Ascending aorta (tissue), 2 donors: Measurements from ENCODE around the gene MCM7. TPM values are rescaled to one million over a fixed set of nuclear protein-coding genes. Genes with fewer than 3 reads are reported as not detected.
"Not testable (repeated sequence)": the region's sequence is repeated elsewhere in the genome, so short reads cannot be mapped to it uniquely, and the experiment has no call there.

ENCODE experiments used
- DNase-seq, 2 donors: peaks; one replicate each; pipeline ENCODE4 v3.0.0-alpha.2; 2019; ENCODE audit warnings: low spot score in 2 of 2
- H3K27ac ChIP-seq, 2 donors: fragments of 200-600 bp; sonication (generic); one replicate each; pipeline ENCODE4 v1.5.1; 2016 to 2017; ENCODE audit warnings: mild to moderate bottlenecking in 1 of 2
- H3K27me3 ChIP-seq: fragments of 200-600 bp; sonication (generic); one replicate; pipeline ENCODE4 v1.5.1; 2017
- H3K36me3 ChIP-seq, 2 donors: fragments of 200-600 bp; sonication (generic); one replicate each; pipeline ENCODE4 v1.5.1; 2016
- H3K4me1 ChIP-seq, 2 donors: fragments of 200-600 bp; sonication (generic); one replicate each; pipeline ENCODE4 v1.5.1; 2016 to 2017; ENCODE audit warnings: mild to moderate bottlenecking in 1 of 2
- H3K4me3 ChIP-seq, 2 donors: fragments of 200-600 bp; sonication (generic); one replicate each; pipeline ENCODE4 v1.5.1; 2016 to 2017; ENCODE audit warnings: mild to moderate bottlenecking in 1 of 2
- H3K9me3 ChIP-seq, 2 donors: fragments of 200-600 bp; sonication (generic); one replicate each; pipeline ENCODE4 v1.5.1; 2016
- intact Hi-C: fragments of 100-400 bp; cut with DNase I; formaldehyde crosslinking; loops from one replicate; pipeline ENCODE4 v1.15.1; 2023
- total RNA-seq: library from RNA; depleted of rRNA; stranded (reverse); fragments of >200 nt; gene quantifications from one replicate; pipeline ENCODE4 v1.1.0, GENCODE V29; 2016
- TF ChIP-seq, protein P1 (sequence below), 3 experiments: fragments of 200-600 bp in 2 of 3; fragments of 450-650 bp in 1 of 3; sonication (generic) in 2 of 3; IDR thresholded peaks; one replicate each; pipeline ENCODE4 v1.5.1; 2016 to 2019; ENCODE audit warnings: antibody characterized with exemption in 3 of 3, mild to moderate bottlenecking in 1 of 3, moderate library complexity in 1 of 3

MCM7 gene
- total RNA-seq, 1 donor from 2014 or later, result 52.2 TPM

DNA sequence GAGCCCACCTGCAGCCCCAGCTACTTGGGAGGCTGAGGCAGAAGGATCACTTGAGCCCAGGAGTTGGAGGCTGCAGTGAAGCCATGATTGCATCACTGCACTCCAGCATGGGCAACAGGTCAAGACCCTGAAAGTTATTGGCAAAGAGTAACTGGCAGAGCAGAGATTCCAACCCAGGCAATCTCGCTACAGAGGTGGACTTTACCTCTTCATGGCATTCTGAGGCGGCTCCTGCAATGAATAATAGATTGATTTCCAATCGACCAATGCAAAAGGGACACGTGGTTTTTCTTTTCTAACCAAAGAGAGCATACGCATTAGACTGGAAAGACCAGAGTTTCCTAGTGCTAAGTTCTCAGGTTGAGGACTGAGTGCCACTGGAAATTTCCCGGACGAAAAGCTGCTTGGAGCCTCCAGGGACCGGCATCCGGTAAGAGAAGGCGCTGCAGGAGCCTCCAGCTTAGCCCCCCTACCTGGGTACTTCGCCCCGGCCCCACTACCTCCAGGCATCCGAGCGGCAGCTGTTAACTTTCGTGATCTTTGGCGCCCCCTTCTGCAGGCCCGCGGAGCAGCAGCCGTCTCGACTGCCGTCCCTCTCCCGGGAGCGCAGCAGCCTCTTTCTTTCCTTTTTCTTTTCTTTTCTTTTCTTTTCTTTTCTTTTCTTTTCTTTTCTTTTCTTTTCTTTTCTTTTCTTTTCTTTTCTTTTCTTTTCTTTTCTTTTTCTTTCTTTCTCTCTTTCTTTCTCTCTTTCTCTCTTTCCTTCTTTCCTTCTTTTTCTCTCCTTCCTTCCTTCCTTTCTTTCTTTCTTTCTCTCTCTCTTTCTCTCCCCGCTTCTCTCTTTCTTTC is 29.6 kb upstream of the MCM7 start:
- Histone ChIP-seq H3K9me3 (no peaks in the 10 kb centered on the region), H3K36me3 (no peaks in the 10 kb centered on the region), H3K4me1 (peaks cover 0 to 13% of the 10 kb centered on the region in 2 donors), H3K27ac (no peak overlapping the region), H3K27me3 (no peaks in the 10 kb centered on the region), H3K4me3 (peak overlapping the region in 1 of 2 donors; percentile 55)
- intact Hi-C loops, result loop anchor here (5.0 kb wide), 2 partner anchors 86 to 139 kb away; partner anchors contain the start of gene PVRIG
- DNase-seq, result peak in 1 of 2 donors; percentile 84
- TF ChIP-seq, protein P1, sequence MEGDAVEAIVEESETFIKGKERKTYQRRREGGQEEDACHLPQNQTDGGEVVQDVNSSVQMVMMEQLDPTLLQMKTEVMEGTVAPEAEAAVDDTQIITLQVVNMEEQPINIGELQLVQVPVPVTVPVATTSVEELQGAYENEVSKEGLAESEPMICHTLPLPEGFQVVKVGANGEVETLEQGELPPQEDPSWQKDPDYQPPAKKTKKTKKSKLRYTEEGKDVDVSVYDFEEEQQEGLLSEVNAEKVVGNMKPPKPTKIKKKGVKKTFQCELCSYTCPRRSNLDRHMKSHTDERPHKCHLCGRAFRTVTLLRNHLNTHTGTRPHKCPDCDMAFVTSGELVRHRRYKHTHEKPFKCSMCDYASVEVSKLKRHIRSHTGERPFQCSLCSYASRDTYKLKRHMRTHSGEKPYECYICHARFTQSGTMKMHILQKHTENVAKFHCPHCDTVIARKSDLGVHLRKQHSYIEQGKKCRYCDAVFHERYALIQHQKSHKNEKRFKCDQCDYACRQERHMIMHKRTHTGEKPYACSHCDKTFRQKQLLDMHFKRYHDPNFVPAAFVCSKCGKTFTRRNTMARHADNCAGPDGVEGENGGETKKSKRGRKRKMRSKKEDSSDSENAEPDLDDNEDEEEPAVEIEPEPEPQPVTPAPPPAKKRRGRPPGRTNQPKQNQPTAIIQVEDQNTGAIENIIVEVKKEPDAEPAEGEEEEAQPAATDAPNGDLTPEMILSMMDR (IDR thresholded peaks at IDR 0.05), result peak; percentile 75 to 89 (median 83)

DNA sequence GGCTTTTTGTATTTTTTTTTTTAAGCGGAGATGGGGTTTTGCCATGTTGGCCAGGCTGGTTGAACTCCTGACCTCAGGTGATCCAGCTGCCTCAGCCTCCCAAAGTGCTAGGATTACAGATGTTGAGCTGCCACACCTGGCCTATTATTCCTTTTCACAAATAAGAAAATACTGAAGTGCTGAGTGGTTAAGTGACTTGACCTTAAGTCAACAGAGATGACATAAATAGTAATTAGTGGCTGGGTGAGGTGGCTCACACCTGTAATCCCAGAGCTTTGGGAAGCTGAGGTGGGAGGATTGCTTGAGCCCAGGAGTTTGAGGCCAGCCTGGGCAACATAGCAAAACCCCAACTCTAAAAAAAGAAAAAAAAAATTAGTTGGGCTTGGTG is 29.0 kb upstream of the MCM7 start:
- H3K27me3 ChIP-seq, DNase-seq, H3K36me3 ChIP-seq, H3K4me3 ChIP-seq, H3K27ac ChIP-seq, H3K9me3 ChIP-seq: not testable (repeated sequence)
- intact Hi-C loops, result loop anchor here (5.0 kb wide), 2 partner anchors 87 to 138 kb away; partner anchors contain the start of gene PVRIG
- H3K4me1 ChIP-seq, result peaks cover 0 to 14% of the 10 kb centered on the region in 2 donors

DNA sequence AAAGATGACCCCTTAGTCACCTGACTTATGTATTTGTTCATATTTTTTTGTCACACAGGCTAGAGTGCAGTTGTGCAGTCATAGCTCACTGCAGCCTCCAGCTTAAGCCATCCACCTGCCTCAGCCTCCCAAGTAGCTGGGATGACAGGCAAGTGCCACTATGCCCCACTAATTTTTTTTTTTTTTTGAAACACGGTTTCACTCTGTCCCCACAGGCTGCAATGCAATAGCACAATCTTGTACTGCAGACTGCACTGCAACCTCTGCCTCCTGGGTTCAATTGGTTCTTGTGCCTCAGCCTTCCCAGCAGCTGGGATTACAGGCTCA is 27.4 kb upstream of the MCM7 start:
- no peak for DNase-seq
- peak overlapping the region in 1 of 2 donors; percentile 98 for H3K27ac ChIP-seq
- peak overlapping the region in 1 of 2 donors; percentile 99 for H3K4me3 ChIP-seq
- TF ChIP-seq, protein P1 (IDR thresholded peaks at IDR 0.05), result no peak
- peaks cover 0 to 14% of the 10 kb centered on the region in 2 donors for H3K4me1 ChIP-seq
- H3K27me3 ChIP-seq, result no peaks in the 10 kb centered on the region
- H3K36me3 ChIP-seq, result no peaks in the 10 kb centered on the region
- H3K9me3 ChIP-seq, result no peaks in the 10 kb centered on the region
- intact Hi-C loops, result loop anchor here (10.0 kb wide), 1 partner anchor 296 kb away; the partner anchor contains the start of genes MEPCE and ZCWPW1

DNA sequence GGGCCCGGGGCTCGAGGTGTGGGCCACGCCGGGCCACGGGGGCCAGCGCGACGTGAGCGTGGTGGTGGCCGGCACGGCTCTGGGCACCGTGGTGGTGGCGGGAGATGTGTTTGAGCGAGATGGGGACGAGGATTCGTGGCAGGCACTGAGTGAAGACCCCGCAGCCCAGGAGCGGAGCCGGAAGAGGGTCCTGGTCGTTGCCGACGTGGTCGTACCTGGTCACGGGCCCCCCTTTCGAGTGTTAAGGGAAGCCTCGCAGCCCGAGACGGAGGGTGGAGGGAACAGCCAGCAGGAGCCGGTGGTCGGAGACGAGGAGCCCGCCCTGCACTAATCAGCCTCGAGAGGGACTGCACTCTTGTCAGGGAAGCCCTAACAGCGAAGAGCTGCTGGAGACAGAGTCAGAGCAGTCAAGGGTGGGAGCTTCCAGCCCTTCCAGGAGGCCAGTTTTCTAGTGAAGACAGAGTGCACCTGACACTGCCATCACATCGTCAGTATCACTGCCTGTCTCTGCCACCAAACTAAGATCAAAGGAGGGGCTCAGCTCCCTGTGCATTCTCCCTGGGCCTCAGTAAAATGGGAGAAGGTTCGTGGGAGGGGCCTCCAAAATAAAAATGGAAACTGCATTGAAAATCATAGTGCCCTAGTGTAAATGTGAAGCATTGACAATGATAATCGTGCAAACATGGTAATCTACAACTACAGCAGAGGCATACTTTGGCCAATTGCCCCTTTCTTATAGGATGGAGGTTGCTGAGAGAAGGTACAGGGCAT is 26.9 kb upstream of the MCM7 start:
- H3K4me1 ChIP-seq, result peaks cover 0 to 14% of the 10 kb centered on the region in 2 donors
- H3K9me3 ChIP-seq, result no peaks in the 10 kb centered on the region
- TF ChIP-seq, protein P1 (IDR thresholded peaks at IDR 0.05), result peak in 1 of 3 experiments; percentile 5
- no peak for DNase-seq
- no peaks in the 10 kb centered on the region for H3K27me3 ChIP-seq
- intact Hi-C loops, result loop anchor here (1.0 to 10.0 kb wide), 3 partner anchors 21 to 297 kb away; partner anchors contain the start of genes AP4M1, LAMTOR4, MCM7 and MEPCE
- no peaks in the 10 kb centered on the region for H3K36me3 ChIP-seq
- peak overlapping the region; percentile 87 to 98 for H3K27ac ChIP-seq
- H3K4me3 ChIP-seq, result peak overlapping the region; percentile 79 to 99

DNA sequence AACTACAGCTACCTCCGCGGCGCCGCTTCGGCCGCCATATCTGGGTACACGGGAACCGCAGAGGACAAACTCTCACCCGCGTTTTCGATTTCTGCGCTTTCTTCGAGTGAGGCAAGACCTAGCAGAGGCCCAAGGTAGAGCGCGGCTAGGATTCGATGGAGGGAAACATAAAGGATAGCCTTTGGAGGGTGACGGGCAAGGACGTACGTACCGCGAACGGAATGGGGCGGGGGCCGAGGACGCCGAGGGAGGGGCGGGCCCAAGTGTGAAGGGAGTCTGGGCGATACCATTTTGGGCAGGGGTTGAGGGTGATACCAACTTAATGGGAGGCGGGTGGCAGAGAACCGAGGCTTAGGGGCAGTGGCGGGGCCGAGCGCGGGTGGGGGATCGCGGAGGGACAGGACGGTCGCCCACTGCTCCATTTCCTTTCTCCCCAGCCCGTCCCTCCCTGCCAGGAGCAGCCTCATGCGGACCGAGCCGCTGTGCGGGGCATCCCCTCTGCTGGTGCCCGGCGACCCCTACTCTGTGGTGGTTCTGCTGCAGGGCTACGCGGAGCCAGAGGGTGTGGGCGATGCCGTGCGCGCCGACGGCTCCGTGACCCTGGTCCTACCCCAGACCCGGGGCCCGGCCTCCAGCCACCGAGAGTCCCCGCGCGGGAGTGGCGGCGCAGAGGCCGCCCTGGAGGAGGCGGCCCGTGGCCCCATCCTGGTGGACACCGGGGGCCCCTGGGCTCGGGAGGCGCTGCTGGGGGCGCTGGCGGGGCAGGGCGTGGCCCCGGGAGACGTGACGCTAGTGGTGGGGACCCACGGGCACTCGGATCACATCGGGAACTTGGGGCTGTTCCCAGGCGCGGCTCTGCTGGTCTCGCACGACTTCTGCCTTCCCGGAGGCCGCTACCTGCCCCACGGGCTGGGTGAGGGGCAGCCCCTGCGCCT is 26.0 kb upstream of the MCM7 start, which contains the start of gene MBLAC1:
Gene MBLAC1, plus strand, starts transcription at position 37 of the 935 bp plus-strand sequence. Its CDS starts 429 bp downstream, at position 466.
- TF ChIP-seq, protein P1 (IDR thresholded peaks at IDR 0.05), result no peak
- intact Hi-C loops, result loop anchor here (1.0 to 10.0 kb wide), 3 partner anchors 22 to 298 kb away; partner anchors contain the start of genes AP4M1, LAMTOR4, MCM7 and MEPCE
- peak; percentile 26 to 91 for DNase-seq

More for the DNA sequence above, 26.0 kb upstream of the MCM7 start, which contains the start of gene MBLAC1:
- Histone ChIP-seq H3K36me3 (no peaks in the 10 kb centered on the region), H3K27me3 (no peaks in the 10 kb centered on the region), H3K27ac (peak within 1 kb of the TSS; percentile 87 to 98), H3K4me3 (peak within 1 kb of the TSS; percentile 79 to 99), H3K9me3 (no peaks in the 10 kb centered on the region), H3K4me1 (peaks cover 0 to 14% of the 10 kb centered on the region in 2 donors)
